GM18517 (cell line): ENCODE measurements around the gene STX10.
"Not testable (repeated sequence)": the region's sequence is repeated elsewhere in the genome, so short reads cannot be mapped to it uniquely, and the experiment has no call there.

Experiments
- ATAC-seq: cut with Tn5 transposase; IDR thresholded peaks from one replicate; pipeline ENCODE4 v1.9.1; 2021; ENCODE audit warnings: mild to moderate bottlenecking, moderate library complexity; ENCODE audit not compliant: unreplicated experiment

STX10 gene

GRCh38 chr19:13150187-13150930, at the start of gene STX10, which contains the start of gene IER2:
TSS of gene STX10 (minus strand) at chr19:13150375. CDS start at chr19:13150173, 202 bp downstream.
TSS of gene IER2 (plus strand) at chr19:13150411. CDS start at chr19:13153187, 2,776 bp downstream.
- peak; percentile 34 for ATAC-seq

GRCh38 chr19:13198634-13199033, 48.5 kb upstream of the STX10 start:
- ATAC-seq = no peak

- no peak for ATAC-seq
Measured at GRCh38 chr19:13195678-13196077, 45.5 kb upstream of the STX10 start.

- no peak for ATAC-seq
Measured at GRCh38 chr19:13190781-13191540, 40.8 kb upstream of the STX10 start.

- no peak for ATAC-seq
Measured at GRCh38 chr19:13189600-13189999, 39.4 kb upstream of the STX10 start.

GRCh38 chr19:13187419-13187818, 37.2 kb upstream of the STX10 start:
- no peak for ATAC-seq

- not testable (repeated sequence) for ATAC-seq
Measured at GRCh38 chr19:13186688-13187087, 36.5 kb upstream of the STX10 start.

- ATAC-seq = not testable (repeated sequence)
Measured at GRCh38 chr19:13185763-13186657, 35.8 kb upstream of the STX10 start.

GRCh38 chr19:13184926-13185325, 34.8 kb upstream of the STX10 start:
- ATAC-seq = not testable (repeated sequence)

- no peak for ATAC-seq
Measured at GRCh38 chr19:13181747-13182388, 31.7 kb upstream of the STX10 start.

GRCh38 chr19:13178291-13178690, 28.1 kb upstream of the STX10 start:
- ATAC-seq = not testable (repeated sequence)

- not testable (repeated sequence) for ATAC-seq
Measured at GRCh38 chr19:13177584-13177983, 27.4 kb upstream of the STX10 start.

GRCh38 chr19:13176345-13176744, 26.2 kb upstream of the STX10 start:
- ATAC-seq = no peak

- no peak for ATAC-seq
Measured at GRCh38 chr19:13173139-13173737, 23.1 kb upstream of the STX10 start.

GRCh38 chr19:13172346-13173138, 22.4 kb upstream of the STX10 start:
- no peak for ATAC-seq

- ATAC-seq = no peak
Measured at GRCh38 chr19:13171146-13171545, 21.0 kb upstream of the STX10 start.

GRCh38 chr19:13169769-13170168, 19.6 kb upstream of the STX10 start:
- ATAC-seq = no peak

GRCh38 chr19:13166151-13166550, 16.0 kb upstream of the STX10 start:
- not testable (repeated sequence) for ATAC-seq
